Stimulated activated CD8-positive, alpha-beta memory T cell treated with anti-CD3 and anti-CD28 coated beads, Interleukin-15, amount 100 ng/mL, for 48 hours (primary cell): ENCODE measurements around the gene BHLHE40.

Experiments used
- DNase-seq, 2 donors: peaks; one replicate each; pipeline ENCODE4 v3.0.0-alpha.2; 2020; ENCODE audit warnings: low read depth in 2 of 2

Gene BHLHE40

GRCh38 chr3:5001135-5001534, 21.9 kb downstream of the BHLHE40 start:
- no peak for DNase-seq

GRCh38 chr3:5001805-5002173, 22.6 kb downstream of the BHLHE40 start:
- DNase-seq = no peak

- peak; percentile 62 to 82 for DNase-seq
Observed at GRCh38 chr3:5002174-5002870, 23.1 kb downstream of the BHLHE40 start.

GRCh38 chr3:5002871-5003247, 23.6 kb downstream of the BHLHE40 start:
- no peak for DNase-seq

GRCh38 chr3:5004319-5005152, 25.3 kb downstream of the BHLHE40 start:
- DNase-seq = no peak

- DNase-seq = no peak
Observed at GRCh38 chr3:5005367-5005766, 26.1 kb downstream of the BHLHE40 start.

GRCh38 chr3:5006755-5007202, 27.5 kb downstream of the BHLHE40 start:
- DNase-seq = peak; percentile 79 to 85

GRCh38 chr3:5007873-5008272, 28.6 kb downstream of the BHLHE40 start:
- DNase-seq = no peak

GRCh38 chr3:5009506-5010109, 30.4 kb downstream of the BHLHE40 start:
- DNase-seq = no peak

GRCh38 chr3:5010140-5010539, 30.9 kb downstream of the BHLHE40 start:
- DNase-seq = no peak

GRCh38 chr3:5010706-5011554, 31.7 kb downstream of the BHLHE40 start:
- DNase-seq = no peak

GRCh38 chr3:5011555-5012256, 32.5 kb downstream of the BHLHE40 start:
- peak in 1 of 2 donors; percentile 47 for DNase-seq

- DNase-seq = no peak
Observed at GRCh38 chr3:5012367-5012766, 33.1 kb downstream of the BHLHE40 start.

GRCh38 chr3:5013021-5013906, 34.0 kb downstream of the BHLHE40 start:
- DNase-seq = peak in 1 of 2 donors; percentile 34

- DNase-seq = no peak
Observed at GRCh38 chr3:5014391-5014790, 35.2 kb downstream of the BHLHE40 start.

GRCh38 chr3:5015056-5015455, 35.8 kb downstream of the BHLHE40 start:
- DNase-seq = no peak

- DNase-seq = no peak
Observed at GRCh38 chr3:5016211-5017161, 37.2 kb downstream of the BHLHE40 start.

GRCh38 chr3:5017925-5018531, 38.8 kb downstream of the BHLHE40 start:
- DNase-seq = no peak
